Mesodermal cell (in vitro differentiated cells): Measurements from ENCODE around the gene ELOB.
A peak's percentile ranks its signal among the peaks of the same experiment; 100 is the strongest.

ENCODE experiments used
- H3K27ac ChIP-seq: 2 replicates; pipeline ENCODE4 v1.7.0; 2013; ENCODE audit warnings: mild to moderate bottlenecking, low read depth, low read length, moderate library complexity; ENCODE audit not compliant: severe bottlenecking
- H3K36me3 ChIP-seq: 2 replicates; pipeline ENCODE4 v1.7.1; 2013; ENCODE audit warnings: mild to moderate bottlenecking, low read length, moderate library complexity; ENCODE audit not compliant: control insufficient read depth, insufficient read depth
- H3K4me1 ChIP-seq: one replicate; pipeline ENCODE4 v1.7.1; 2013; ENCODE audit warnings: mild to moderate bottlenecking, low read length; ENCODE audit not compliant: insufficient read depth, control insufficient read depth, poor library complexity, severe bottlenecking
- H3K4me3 ChIP-seq: 2 replicates; pipeline ENCODE4 v1.7.0; 2013; ENCODE audit warnings: low read length, control low read depth, mild to moderate bottlenecking; ENCODE audit not compliant: insufficient read depth, poor library complexity, severe bottlenecking; ENCODE audit errors: extremely low read depth
- H3K9me3 ChIP-seq: 2 replicates; pipeline ENCODE4 v1.7.1; 2013; ENCODE audit warnings: mild to moderate bottlenecking, low read length, moderate library complexity; ENCODE audit not compliant: control insufficient read depth
- WGBS, 2 experiments: methylation state at CpG; one replicate each; pipeline ENCODE4 v1.1.5; 2013; ENCODE audit warnings: missing lambda C conversion rate in 2 of 2; ENCODE audit not compliant: insufficient coverage in 2 of 2; 5-methylcytosine and 5-hydroxymethylcytosine counted together

The ELOB gene

DNA sequence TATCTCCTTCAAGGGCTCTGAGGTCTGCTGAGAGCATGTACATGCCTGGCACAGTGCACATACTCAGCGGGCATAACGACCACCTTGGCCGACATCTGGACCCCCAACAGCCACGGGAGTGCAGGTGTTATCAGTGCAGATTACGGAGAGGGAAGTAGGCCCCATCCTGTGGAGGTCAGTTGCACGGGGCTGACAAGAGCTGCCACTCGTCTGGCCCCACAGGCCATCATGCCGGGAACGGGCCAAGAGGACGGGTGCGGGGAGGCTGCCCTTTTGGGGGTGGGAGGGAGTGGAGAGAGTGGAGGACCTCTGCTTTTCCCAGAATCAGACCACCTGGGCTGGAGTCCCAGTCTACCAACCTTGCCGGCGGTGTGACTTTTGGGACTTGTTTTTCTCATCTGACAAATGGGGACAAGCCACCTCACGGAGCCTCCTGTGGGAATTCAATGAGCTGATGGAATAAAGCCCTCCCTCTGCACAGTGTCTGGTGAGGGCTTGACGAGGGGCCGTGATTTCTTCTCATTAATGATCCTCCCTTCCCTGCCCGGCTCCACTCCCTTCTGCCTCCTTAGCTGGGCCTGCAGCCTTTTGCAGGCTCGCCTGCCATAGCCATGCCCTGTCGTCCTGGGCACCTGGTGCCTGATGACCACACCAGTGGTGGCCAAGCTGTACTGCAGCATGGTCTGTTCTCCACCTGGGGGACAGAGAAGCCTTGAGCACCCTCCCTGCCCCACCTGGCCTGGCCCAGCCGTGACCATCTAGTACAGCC, 5.7 kb upstream of the ELOB start:
- WGBS, 2 experiments: 92% methylated on average over 15 to 17 of the region's 20 CpGs
- no peaks in the 10 kb centered on the region for H3K9me3 ChIP-seq

DNA sequence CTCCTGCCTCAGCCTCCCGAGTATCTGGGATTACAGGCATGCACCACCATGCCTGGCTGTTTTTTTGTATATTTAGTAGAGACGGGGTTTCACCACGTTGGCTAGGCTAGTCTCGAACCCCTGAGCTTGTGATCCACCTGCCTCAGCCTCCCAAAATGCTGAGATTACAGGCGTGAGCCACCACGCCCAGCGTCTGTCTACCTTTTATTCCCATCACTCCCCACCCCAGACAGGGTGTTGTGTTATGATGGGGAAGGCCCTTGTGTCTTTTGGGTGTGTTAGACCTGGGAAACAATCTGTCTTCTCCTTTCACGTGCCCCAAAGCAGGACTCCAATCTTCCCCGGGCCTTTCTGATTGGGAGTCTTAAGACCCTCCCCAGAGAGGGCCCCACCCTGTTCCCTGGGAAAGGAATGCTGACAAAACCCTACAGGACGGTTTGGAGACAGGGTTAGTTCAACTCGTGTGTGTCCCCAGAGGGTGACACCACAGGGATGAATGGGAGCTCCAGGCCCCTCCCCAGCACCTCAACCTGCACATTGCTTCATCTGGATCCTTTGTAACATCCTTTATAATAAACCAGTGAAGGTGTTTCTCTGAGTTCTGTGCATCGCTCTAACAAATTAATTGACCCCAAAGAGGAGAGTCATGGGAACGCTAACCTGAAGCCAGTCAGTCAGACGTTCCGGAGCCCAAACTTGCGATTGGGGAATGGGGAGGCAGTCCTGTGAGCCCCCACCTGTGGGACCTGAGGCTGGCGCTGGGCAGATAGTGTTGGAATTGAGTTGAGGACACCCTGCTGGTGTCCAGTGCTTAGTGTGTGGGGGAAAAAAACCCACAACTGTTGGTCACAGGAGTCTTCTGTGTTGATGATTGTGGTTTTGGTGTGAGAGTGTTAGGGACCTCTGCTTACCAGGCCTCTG, 3.2 kb upstream of the ELOB start:
- Histone ChIP-seq H3K36me3 (peaks cover 7% of the 10 kb centered on the region), H3K9me3 (no peaks in the 10 kb centered on the region), H3K4me1 (peaks cover 7% of the 10 kb centered on the region), H3K4me3 (no peak overlapping the region), H3K27ac (no peak overlapping the region)
- 77 to 81% methylated on average over 11 to 13 of the region's 17 CpGs for WGBS, 2 experiments

More for the DNA sequence above, 5.7 kb upstream of the ELOB start:
- no peak overlapping the region for H3K27ac ChIP-seq
- H3K36me3 ChIP-seq: no peaks in the 10 kb centered on the region
- no peak overlapping the region for H3K4me3 ChIP-seq
- H3K4me1 ChIP-seq: no peaks in the 10 kb centered on the region

GRCh38 chr16:2779151-2779920, 2.3 kb upstream of the ELOB start:
- Histone ChIP-seq H3K27ac (no peak overlapping the region), H3K4me1 (peaks cover 8% of the 10 kb centered on the region), H3K4me3 (no peak overlapping the region), H3K36me3 (peaks cover 16% of the 10 kb centered on the region), H3K9me3 (no peaks in the 10 kb centered on the region)
- 92 to 98% methylated on average over 18 to 21 of the region's 23 CpGs for WGBS, 2 experiments

DNA sequence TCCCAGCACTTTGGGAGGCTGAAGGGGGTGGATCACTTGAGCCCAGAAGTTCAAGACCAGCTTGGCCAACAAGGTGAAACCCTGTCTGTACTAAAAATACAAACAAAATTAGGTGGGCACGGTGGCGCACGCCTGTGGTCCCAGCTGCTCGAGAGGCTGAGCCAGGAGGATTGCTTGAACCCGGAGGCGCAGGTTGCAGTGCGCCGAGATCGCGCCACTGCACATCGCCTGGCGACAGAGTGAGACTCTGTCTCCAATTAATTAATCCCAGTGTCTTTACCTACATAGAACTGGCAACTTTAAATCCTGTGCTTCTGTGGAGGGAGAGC, 1.5 kb upstream of the ELOB start:
- H3K36me3 ChIP-seq: peaks cover 22% of the 10 kb centered on the region
- no peaks in the 10 kb centered on the region for H3K9me3 ChIP-seq
- H3K4me1 ChIP-seq: peaks cover 8% of the 10 kb centered on the region
- 96 to 97% methylated on average over 7 to 12 of the region's 12 CpGs for WGBS, 2 experiments
- peak overlapping the region; percentile 89 for H3K4me3 ChIP-seq
- no peak overlapping the region for H3K27ac ChIP-seq

DNA sequence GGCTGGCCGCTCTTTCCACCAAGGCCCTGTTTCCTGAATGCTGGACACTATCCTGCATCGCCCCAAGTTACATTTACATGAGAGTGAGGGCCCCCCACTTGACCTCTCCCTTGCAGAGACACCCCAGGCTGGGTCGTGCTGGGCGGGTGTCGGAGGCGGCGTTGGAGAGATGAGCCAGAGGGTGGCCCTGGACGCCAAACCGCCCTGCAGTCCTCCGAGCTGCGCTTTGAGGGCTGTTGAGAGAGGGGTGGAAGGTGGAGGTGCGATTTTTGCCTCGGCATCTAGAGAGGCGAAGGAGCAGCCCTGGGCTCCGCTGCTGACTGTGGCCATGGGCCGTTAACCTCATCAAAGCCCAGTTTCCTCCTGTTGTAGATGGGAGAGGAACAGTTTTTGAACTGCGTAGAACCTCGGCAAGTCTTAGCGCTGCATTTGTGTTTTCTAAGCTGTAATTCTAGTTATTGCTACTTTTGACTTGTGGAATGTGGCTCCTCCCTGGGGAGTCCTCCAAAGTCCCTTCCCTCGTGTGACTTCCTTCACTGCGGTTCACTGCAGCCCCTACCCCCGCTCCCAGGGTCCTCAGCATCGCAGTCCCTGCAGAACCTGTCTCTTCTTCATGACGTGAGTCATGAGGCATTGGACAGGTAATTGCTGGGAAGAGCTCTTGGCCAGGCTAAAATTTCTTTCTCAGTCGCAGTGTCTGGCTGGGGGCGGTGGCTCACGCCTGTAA, 986 bp upstream of the ELOB start:
- peak overlapping the region; percentile 99 for H3K27ac ChIP-seq
- no peaks in the 10 kb centered on the region for H3K9me3 ChIP-seq
- H3K36me3 ChIP-seq: peaks cover 27% of the 10 kb centered on the region
- WGBS, 2 experiments: 18 to 34% methylated on average over 18 to 19 of the region's 27 CpGs
- peaks cover 8% of the 10 kb centered on the region for H3K4me1 ChIP-seq
- peak overlapping the region; percentile 89 for H3K4me3 ChIP-seq

- peak overlapping the region; percentile 87 for H3K4me3 ChIP-seq
- H3K36me3 ChIP-seq: peaks cover 39% of the 10 kb centered on the region
- peaks cover 8% of the 10 kb centered on the region for H3K4me1 ChIP-seq
- no peaks in the 10 kb centered on the region for H3K9me3 ChIP-seq
- WGBS, 2 experiments: 0 to 1% methylated on average over 51 to 57 of the region's 72 CpGs
- H3K27ac ChIP-seq: peak overlapping the region; percentile 66
Measured at GRCh38 chr16:2776500-2777139, 460 bp downstream of the ELOB start.

DNA sequence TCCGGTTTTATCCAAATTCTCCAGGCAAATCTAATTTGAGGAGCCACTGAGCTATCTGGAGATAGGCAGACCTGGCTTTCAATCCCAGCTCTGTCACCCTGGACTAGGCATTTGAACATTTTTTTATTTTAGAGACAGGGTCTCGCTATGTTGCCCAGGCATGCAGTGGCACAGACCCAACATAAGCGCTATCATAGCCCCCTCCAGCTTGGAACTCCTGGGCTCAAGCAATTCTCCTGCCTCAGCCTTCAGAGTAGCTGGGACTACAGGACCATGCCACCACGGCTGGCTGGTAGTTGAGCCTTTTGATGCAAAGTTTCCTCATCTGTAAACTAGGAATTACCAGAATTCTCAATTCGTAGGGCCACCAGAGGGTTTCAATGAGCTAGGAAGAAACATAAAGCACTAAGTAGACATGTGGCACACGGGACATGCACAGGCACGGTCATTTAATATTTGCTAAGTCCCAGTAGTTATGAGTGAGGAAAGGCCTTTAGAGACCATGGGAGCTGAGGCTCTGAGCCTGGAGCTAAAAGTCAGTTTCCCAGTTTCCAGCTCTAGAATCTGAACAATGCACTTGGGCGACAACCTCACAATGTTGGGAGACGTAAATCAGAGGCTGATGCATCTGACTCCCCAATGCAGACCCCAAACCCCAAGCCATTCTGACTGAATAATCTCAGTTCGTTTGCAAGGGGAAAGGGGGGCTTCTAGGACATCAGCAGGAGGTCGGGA, 1.1 kb downstream of the ELOB start:
- Histone ChIP-seq H3K36me3 (peaks cover 46% of the 10 kb centered on the region), H3K4me1 (peaks cover 8% of the 10 kb centered on the region), H3K27ac (peak overlapping the region; percentile 66), H3K4me3 (peak overlapping the region; percentile 87), H3K9me3 (no peaks in the 10 kb centered on the region)
- WGBS, 2 experiments: 59 to 68% methylated on average over 9 to 11 of the region's 11 CpGs

DNA sequence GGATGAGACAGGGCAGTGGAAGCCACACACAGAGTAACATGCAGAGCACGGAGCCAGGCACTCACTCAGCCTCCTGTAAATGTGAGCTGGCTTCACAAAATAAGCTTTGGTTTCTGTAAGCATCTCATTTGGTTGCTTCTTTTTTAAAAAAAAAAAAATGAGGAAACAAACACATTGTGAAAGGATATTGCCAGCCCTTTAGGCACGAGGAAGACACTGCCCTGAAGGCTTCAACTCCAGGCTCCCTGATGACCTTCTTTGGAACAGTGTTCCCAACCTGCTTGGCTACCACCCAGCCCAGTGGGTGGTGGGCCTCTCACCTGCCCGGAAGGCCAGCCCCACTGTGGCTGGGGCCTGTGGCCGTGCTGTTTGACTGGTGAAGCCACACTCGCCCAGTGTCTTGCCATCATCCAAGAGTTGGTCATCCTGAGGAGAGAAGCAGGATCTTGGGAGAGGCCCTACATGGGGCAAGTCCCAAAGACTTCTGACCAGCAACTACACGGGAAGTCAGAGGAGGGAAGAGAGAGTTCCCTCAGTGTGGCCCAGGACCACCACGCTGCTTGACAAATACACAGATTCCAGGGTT, 1.9 kb downstream of the ELOB start:
- no peak overlapping the region for H3K27ac ChIP-seq
- whole genome bisulfite sequencing, 2 experiments: 87 to 95% methylated on average over 6 to 7 of the region's 7 CpGs
- H3K9me3 ChIP-seq: no peaks in the 10 kb centered on the region
- H3K4me3 ChIP-seq: peak overlapping the region; percentile 87
- H3K4me1 ChIP-seq: peaks cover 8% of the 10 kb centered on the region
- H3K36me3 ChIP-seq: peaks cover 53% of the 10 kb centered on the region

- H3K9me3 ChIP-seq: no peaks in the 10 kb centered on the region
- H3K4me1 ChIP-seq: peaks cover 8% of the 10 kb centered on the region
- no peak overlapping the region for H3K27ac ChIP-seq
- peaks cover 62% of the 10 kb centered on the region for H3K36me3 ChIP-seq
- no peak overlapping the region for H3K4me3 ChIP-seq
- WGBS, 2 experiments: 58 to 79% methylated on average over 3 to 6 of the region's 7 CpGs
Measured at GRCh38 chr16:2774161-2774891, 2.8 kb downstream of the ELOB start.
